ENCODE results near the gene SMURF1. TPM values are rescaled to one million over a fixed set of nuclear protein-coding genes. Genes with fewer than 3 reads are reported as not detected.

SMURF1 gene
- total RNA-seq, 1 donor from 2014 or later, result 31.9 TPM

GRCh38 chr7:98981701-98982100, 162.2 kb downstream of the SMURF1 start:
- no peaks in the 10 kb centered on the region for H3K4me1 Mint-ChIP-seq (ENCODE audit: low read depth)
- TF ChIP-seq CTCF (IDR thresholded peaks at IDR 0.05; ENCODE audit: unreplicated experiment), result no peak
- H3K4me3 Mint-ChIP-seq (ENCODE audit: low read depth), result no peak overlapping the region
- no peaks in the 10 kb centered on the region for H3K27me3 Mint-ChIP-seq
- H3K27ac Mint-ChIP-seq, result no peak overlapping the region
- peaks cover 9% of the 10 kb centered on the region for H3K9me3 Mint-ChIP-seq (ENCODE audit: low read depth)
- DNase-seq (ENCODE audit: low spot score, unreplicated experiment), result no peak
- peaks cover 48% of the 10 kb centered on the region for H3K36me3 Mint-ChIP-seq (ENCODE audit: insufficient read depth)

GRCh38 chr7:98978672-98979071, 165.2 kb downstream of the SMURF1 start:
- Mint-ChIP-seq H3K4me3 (ENCODE audit: low read depth) (no peak overlapping the region), H3K9me3 (ENCODE audit: low read depth) (no peaks in the 10 kb centered on the region), H3K27ac (no peak overlapping the region), H3K27me3 (no peaks in the 10 kb centered on the region), H3K4me1 (ENCODE audit: low read depth) (no peaks in the 10 kb centered on the region), H3K36me3 (ENCODE audit: insufficient read depth) (peaks cover 28% of the 10 kb centered on the region)
- DNase-seq (ENCODE audit: low spot score, unreplicated experiment), result no peak
- no peak for TF ChIP-seq CTCF (IDR thresholded peaks at IDR 0.05; ENCODE audit: unreplicated experiment)

Other genes with a start within 250 kb of the SMURF1 start
- gene KPNA7, start 64.0 kb upstream of the SMURF1 start, total RNA-seq, result 0.34 TPM in 1 of 2 replicates, not detected in the other
- not detected in 2 replicates for gene MYH16, start 128.7 kb upstream of the SMURF1 start, total RNA-seq
- 135 and 140 TPM in 2 replicates for gene ARPC1A, start 181.8 kb upstream of the SMURF1 start, total RNA-seq
- gene ARPC1B, start 230.6 kb upstream of the SMURF1 start, total RNA-seq, result 27.5 and 28.2 TPM in 2 replicates

All from progenitor cell of endocrine pancreas (in vitro differentiated cells).